ENCODE data around the gene ARHGDIB.

ARHGDIB gene

DNA sequence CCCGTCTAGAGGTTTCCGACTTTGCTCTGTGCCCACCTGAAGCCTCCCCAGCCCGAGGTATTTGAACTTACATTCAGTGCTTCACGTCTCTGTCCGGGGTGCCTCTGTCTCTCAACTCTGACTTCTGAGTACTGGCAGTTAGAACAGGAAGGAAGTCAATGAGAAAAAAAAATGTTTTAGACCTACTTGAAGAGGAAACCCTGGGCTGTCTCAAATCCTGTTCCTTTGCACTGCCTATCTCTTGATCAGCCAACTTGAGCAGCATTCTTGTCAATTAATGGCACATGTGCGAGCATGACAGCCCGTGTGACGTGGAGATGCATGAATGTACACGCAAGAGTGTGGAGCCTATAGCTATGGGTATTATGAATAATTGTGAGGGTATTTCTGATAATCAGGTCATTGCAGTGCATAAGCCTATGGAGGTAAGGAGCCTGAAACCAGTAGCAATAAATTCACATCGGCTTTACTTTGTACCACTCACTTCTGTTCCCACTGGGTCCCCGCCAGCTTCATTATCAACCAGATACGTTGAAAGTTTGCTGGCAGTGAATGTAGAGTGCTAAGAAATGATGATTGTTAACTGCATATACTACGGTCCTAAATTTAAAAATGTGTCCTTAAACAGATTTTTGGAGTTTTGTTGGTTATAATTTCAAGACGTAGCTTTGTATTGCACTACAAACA is at the start of gene ARHGDIB:
ARHGDIB (minus strand) TSS at position 136 of the 687 bp plus-strand sequence. CDS start 10,889 bp downstream, outside the sequence.
- peak; percentile 41 to 81 for DNase-seq

DNA sequence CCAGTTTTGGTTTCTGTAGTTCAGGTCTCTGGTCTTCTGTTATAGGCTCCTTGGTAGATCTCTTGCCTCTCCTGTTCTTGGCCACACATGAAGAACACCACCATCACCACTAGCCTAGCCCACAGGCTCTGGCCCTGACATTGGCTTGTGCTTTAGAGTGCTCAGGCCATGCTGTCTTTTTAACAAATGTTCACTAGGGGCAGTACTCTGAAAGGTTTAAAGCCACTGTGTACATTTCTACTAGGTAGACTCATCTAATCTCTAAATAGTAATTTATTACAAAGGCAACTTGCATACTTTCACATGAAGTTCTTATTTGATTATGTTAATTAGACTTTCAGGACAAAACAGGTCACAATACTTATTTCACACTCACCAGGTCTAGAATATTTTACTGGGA is 49.8 kb upstream of the ARHGDIB start:
- no peak for DNase-seq

DNA sequence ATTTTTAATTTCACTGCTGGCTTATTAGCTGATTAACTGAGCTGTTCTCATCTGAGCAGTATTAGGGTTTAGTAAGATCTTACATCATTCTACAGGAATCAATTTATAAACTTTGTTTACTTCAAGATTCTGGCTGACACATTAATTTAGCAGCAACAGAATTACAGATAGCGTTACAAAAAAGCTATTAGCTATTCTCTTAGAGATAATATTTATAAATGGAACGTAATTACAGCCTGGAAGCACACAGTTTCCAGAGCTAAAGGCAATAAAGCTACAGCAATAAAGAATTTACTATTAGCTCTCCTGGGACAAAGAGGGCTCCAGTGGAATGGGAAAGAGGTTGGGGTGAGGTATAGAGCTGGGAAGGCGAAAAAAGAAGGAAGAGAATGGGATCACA is 46.1 kb upstream of the ARHGDIB start:
- DNase-seq: no peak

GRCh38 chr12:15005064-15005463 is 43.7 kb upstream of the ARHGDIB start:
- DNase-seq: no peak

DNA sequence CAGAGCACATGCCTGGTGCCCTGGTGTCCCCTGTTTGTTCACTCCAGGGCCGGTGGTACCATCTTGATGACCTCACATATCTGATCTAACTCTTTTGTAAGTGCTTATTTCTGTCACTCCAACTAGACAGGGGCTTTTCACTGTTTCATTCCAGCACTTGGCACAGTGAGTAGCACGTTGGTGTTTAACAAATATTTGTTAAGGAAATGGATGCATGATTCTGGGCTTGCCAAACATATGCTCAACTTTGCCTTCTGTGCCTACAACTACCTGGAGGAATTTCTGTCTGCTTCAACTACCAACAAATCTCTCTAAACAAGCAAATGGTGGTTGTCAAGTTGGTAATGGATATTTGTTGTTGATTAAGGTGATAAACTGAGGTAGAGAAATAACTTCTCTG is 43.0 kb upstream of the ARHGDIB start:
- no peak for DNase-seq

DNA sequence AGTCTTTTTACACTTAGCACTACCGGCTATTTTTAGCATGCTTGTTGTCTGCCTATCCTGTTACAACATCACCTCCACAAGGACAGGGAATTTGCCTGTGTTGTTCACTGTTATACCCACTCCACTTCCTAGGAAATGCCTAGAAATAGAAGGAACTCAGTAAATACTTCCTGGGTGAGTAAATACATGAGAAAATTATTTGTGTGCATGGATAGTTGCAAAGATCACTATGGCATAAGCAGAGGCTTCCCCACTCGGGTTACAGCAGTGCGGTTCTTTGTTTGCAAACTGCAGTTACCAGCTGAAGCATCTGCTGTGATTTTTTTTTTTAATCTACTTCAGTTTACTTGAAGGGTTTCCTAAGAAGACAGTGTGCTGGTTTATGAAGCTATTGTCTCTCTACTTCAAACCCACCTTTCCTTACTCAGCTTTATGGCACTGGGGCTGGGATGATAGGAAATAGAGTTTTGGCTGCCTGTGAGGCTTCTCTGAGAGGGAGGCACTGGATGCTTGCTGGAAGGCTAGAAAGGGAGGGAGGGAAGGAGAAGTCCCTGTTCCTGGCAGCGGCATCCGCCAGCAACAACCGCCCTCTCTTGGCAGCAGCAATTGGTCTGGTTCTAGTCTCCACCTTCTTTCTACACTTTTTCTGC is 40.5 kb upstream of the ARHGDIB start:
- no peak for DNase-seq

GRCh38 chr12:15000575-15000974 is 39.2 kb upstream of the ARHGDIB start:
- no peak for DNase-seq

DNA sequence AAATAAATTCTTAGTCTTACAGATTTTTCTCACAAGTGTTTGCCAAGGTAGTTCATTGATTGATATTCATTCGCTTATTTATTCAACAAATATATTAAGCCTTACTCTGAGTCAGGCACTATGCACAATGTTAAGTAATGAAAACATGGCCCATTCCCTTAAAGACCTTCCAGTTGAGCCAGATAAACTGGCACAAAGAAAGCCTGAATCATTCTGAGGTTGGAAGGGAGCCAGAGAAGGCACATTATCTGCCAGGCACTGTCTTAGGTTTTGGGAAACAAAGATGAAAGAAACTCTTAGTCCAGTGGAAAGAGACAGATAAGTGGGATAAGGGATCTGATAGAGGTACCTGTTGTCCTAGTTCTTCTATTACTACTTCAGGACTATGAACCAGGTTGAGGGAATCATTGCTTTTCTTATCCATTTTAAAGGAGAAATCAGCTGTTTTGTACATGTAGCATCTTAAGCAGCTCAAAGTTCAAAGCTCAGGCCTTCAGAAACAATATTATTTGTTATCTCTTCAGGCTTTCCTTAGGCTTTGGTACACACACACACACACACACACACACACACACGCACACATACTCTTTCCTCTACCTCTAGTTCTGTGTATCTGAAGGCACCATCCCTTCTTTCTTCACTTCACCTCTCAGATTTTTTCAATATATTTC is 38.4 kb upstream of the ARHGDIB start:
- DNase-seq: no peak

- DNase-seq: no peak
Measured at GRCh38 chr12:14999021-14999694, 37.8 kb upstream of the ARHGDIB start.

- no peak for DNase-seq
Measured at GRCh38 chr12:14997998-14998397, 36.6 kb upstream of the ARHGDIB start.

GRCh38 chr12:14995583-14996425 is 34.4 kb upstream of the ARHGDIB start:
- no peak for DNase-seq

- no peak for DNase-seq
Measured at GRCh38 chr12:14994610-14995009, 33.2 kb upstream of the ARHGDIB start.

DNA sequence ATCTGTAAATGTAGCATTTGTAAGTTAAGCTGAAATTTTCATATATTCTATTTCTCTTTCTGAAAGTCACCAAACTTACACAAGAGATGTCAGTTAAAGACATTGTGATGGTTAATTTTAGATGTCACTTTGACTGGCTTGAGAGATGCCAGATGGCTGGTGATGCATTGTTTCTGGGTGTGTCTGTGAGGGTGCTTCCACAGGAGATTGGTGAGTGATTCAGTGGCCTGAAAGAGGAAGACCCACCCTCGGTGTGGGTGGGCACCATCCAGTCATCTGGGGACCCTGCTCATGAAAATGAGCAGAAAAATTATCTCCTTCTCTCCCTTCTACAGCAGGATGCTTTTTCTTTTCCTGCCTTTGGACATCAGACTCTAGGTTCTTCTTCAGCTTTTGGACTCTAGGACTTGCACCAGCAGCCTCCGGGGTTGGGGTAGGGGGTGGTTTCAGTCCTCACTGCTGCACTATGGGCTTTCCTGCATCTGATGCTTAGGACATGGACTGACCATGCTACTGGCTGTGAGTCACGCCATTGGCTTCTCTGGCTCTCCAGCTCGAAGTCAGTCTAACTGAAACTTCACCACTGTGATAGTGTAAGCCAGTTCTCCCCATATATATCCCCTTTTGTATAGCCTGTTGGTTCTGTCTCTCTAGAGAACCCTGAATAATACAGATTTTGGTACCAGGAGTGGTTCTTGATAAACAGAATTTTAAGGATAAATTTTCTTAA is 32.3 kb upstream of the ARHGDIB start:
- DNase-seq: peak in 1 of 2 experiments; percentile 39

DNA sequence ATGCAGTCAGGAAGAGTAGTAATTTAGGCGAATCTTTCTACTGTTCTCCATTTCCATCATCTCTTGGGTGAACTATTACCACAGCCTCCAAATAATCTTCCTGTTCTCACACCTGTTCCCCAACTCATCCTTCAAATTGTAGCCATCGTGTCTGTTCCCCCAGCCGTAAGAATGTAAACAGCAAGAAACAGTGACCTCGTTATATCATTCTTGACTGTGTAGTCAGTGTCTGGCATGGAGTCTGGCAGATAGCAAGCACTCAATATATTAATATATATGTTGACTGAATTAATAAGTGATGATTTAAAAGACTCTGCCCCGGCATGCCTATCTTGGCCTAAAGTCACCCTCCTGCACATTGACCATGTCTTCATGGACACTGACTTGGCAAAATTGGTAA is 31.7 kb upstream of the ARHGDIB start:
- no peak for DNase-seq

DNA sequence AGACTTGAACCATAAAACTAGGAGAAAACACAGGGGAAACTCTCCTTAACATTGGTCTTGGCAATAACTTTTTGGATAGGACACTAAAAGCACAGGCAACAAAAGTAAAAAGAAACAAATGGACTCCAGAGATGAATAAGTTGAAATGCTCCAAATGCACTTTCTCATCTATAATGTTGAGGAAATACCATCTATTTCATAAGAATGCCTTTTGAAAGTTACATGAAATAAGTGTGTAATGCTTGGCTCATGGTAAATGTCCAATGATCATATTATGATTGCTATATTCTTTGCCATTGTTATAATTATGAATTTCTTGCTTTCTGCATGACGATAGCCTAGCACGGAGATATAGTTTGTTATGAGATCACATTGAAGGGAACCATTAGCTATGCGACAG is 31.3 kb upstream of the ARHGDIB start:
- DNase-seq: no peak

DNA sequence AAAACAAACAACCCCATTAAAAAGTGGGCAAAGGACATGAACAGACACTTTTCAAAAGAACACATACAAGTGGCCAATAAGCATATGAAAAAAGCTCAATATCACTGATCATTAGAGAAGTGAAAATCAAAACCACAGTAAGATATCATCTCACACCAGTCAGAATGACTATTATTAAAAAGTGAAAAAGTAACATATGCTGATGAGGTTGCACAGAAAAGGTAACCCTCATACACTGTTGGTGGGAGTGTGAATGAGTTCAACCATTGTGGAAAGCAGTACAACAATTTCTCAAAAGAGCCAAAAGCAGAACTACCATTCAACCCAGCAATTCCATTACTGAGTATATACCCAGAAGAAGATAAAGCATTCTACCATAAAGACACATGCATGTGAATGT is 29.7 kb upstream of the ARHGDIB start:
- no peak for DNase-seq

DNA sequence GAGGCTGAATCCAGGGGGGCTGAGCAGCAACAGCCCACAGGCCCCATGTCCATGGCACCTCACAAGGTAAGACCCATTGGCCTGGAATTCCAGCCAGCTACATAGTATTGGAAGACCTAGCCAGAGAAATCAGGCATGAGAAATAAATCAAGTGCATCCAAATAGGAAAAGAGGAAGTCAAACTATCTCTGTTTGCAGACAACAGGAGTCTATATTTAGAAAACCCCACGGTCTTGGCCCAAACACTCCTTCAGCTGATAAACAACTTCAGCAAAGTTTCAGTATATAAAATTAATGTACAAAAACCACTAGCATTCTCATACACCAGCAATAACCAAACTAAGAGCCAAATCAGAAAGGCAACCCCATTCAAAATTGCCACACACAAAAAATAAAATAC is 28.4 kb upstream of the ARHGDIB start:
- no peak for DNase-seq

GRCh38 chr12:14988035-14988434 is 26.6 kb upstream of the ARHGDIB start:
- no peak for DNase-seq

DNA sequence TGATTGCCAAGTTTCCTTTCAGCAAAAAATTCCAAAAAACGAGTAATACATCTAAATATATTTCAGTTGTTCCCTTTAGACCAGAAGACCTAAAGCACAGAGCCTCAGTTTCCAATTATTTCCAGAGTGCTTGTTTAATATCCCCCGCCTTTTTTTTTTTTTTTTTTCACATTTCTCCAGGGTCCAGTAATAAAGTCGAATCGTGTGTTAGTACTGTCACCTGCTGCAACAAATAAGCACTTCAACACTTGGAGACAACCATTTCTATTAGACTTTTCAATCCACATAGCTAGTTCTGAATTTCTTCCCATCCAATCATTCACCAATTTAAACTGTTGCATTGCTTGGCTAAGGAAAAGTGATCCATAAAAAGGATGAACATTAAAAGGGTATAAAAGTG is 25.0 kb upstream of the ARHGDIB start:
- no peak for DNase-seq

DNA sequence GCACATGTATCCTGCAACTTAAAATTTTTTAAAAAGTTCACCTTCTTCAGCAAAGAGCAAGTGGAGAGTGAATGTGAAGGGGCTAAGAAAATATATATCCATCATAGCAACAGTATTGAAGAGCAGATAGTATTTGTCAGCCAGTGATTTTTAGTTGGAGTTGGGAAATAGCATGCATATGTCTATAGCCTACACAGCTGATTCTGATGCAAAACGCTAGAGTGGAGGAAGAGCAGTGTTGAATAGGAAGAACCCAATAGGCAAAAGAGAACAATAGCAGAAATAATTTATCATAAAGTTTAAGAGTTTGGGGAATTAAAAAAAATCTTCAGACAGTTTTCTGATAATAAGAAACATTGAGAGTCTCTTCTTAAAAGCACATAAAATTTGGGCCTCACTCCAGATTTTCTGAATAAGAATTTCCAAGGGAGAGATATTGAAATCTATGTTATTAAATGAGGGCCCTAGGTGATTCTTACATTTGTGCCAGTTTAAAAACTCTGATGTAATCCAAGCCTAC is 23.4 kb upstream of the ARHGDIB start:
- DNase-seq: no peak

DNA sequence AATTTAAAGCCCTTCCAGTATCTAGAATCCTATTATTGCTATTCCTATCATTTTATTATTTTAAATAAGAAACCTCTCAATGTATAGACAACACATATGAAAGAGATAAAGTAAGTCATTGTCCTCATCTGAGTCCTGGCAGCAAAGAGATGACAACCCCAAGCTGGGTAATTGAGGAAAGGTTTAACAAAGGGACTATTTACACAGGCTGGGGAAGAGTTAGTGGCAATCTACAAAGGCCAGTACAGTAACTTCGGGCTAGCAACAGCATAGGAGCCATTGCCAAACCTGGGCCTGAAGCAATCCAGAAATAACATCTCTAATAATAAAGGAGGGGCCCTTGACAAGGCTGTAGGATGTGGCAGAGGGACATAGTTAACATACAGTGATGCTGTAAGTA is 22.6 kb upstream of the ARHGDIB start:
- no peak for DNase-seq

- DNase-seq: no peak
Measured at GRCh38 chr12:14982991-14983390, 21.6 kb upstream of the ARHGDIB start.

All from stimulated activated CD4-positive, alpha-beta T cell treated with anti-CD3 and anti-CD28 coated beads, Interleukin-4, amount 100 ng/mL, for 4 hours (primary cell).